ENCODE measurements around the gene PTGDS. TPM values are rescaled to one million over a fixed set of nuclear protein-coding genes. Genes with fewer than 3 reads are reported as not detected.

PTGDS gene
- total RNA-seq, 1 experiment from 2014 or later, result 1.1 TPM

- no peak for TF ChIP-seq CTCF (IDR thresholded peaks at IDR 0.05; ENCODE audit: unreplicated experiment)
- CTCF ChIA-PET, result no interaction called here
- no peak overlapping the region for H3K27ac Mint-ChIP-seq (ENCODE audit: low read depth, unreplicated experiment)
- H3K9me3 Mint-ChIP-seq (ENCODE audit: unreplicated experiment), result no peaks in the 10 kb centered on the region
- no TSS peak for BruUV-seq (replicated peaks)
- POLR2A ChIA-PET, result interaction anchor here (0.9 kb wide), 1 partner anchor 69 kb away, joined by 3 read pairs; no protein-coding TSS in a partner anchor
- no peaks in the 10 kb centered on the region for H3K27me3 Mint-ChIP-seq (ENCODE audit: insufficient read depth, unreplicated experiment)
- no peak for DNase-seq (ENCODE audit: unreplicated experiment)
- intact Hi-C loops (cut with micrococcal nuclease), result no loop called here
- H3K4me3 Mint-ChIP-seq (ENCODE audit: unreplicated experiment), result no peak overlapping the region
- peaks cover 16% of the 10 kb centered on the region for H3K36me3 Mint-ChIP-seq (ENCODE audit: insufficient read depth, unreplicated experiment)
- H3K4me1 Mint-ChIP-seq (ENCODE audit: insufficient read depth, unreplicated experiment), result peaks cover 15% of the 10 kb centered on the region
Measured at GRCh38 chr9:136934277-136934676, 43.0 kb upstream of the PTGDS start.

GRCh38 chr9:136935651-136936050 is 41.7 kb upstream of the PTGDS start:
- peaks cover 27% of the 10 kb centered on the region for H3K36me3 Mint-ChIP-seq (ENCODE audit: insufficient read depth, unreplicated experiment)

GRCh38 chr9:136936645-136937170 is 40.6 kb upstream of the PTGDS start:
- no peak for TF ChIP-seq CTCF (IDR thresholded peaks at IDR 0.05; ENCODE audit: unreplicated experiment)
- H3K4me1 Mint-ChIP-seq (ENCODE audit: insufficient read depth, unreplicated experiment), result peaks cover 16% of the 10 kb centered on the region
- H3K9me3 Mint-ChIP-seq (ENCODE audit: unreplicated experiment), result no peaks in the 10 kb centered on the region
- intact Hi-C loops (cut with micrococcal nuclease), result no loop called here
- POLR2A ChIA-PET, result interaction anchor here (1.3 kb wide), 1 partner anchor 11 kb away, joined by 4 read pairs; no protein-coding TSS in a partner anchor
- no peak overlapping the region for H3K4me3 Mint-ChIP-seq (ENCODE audit: unreplicated experiment)
- CTCF ChIA-PET, result interaction anchor here (0.7 to 1.2 kb wide), 2 partner anchors 94 to 563 kb away, joined by 3 read pairs; partner anchors contain the start of gene CARD9
- H3K36me3 Mint-ChIP-seq (ENCODE audit: insufficient read depth, unreplicated experiment), result peaks cover 32% of the 10 kb centered on the region
- DNase-seq (ENCODE audit: unreplicated experiment), result no peak
- no peak overlapping the region for H3K27ac Mint-ChIP-seq (ENCODE audit: low read depth, unreplicated experiment)
- no peaks in the 10 kb centered on the region for H3K27me3 Mint-ChIP-seq (ENCODE audit: insufficient read depth, unreplicated experiment)
- BruUV-seq (replicated peaks), result no TSS peak

More at GRCh38 chr9:136935651-136936050, 41.7 kb upstream of the PTGDS start:
- CTCF ChIA-PET, result interaction anchor here (0.9 kb wide), 1 partner anchor 91 kb away, joined by 4 read pairs; no protein-coding TSS in a partner anchor
- no peak for DNase-seq (ENCODE audit: unreplicated experiment)
- POLR2A ChIA-PET, result no interaction called here
- no peaks in the 10 kb centered on the region for H3K27me3 Mint-ChIP-seq (ENCODE audit: insufficient read depth, unreplicated experiment)
- BruUV-seq (replicated peaks), result no TSS peak
- no peak overlapping the region for H3K4me3 Mint-ChIP-seq (ENCODE audit: unreplicated experiment)
- intact Hi-C loops (cut with micrococcal nuclease), result no loop called here
- H3K9me3 Mint-ChIP-seq (ENCODE audit: unreplicated experiment), result no peaks in the 10 kb centered on the region
- H3K4me1 Mint-ChIP-seq (ENCODE audit: insufficient read depth, unreplicated experiment), result peaks cover 17% of the 10 kb centered on the region
- no peak for TF ChIP-seq CTCF (IDR thresholded peaks at IDR 0.05; ENCODE audit: unreplicated experiment)
- no peak overlapping the region for H3K27ac Mint-ChIP-seq (ENCODE audit: low read depth, unreplicated experiment)

GRCh38 chr9:136937186-136938001 is 39.9 kb upstream of the PTGDS start:
- POLR2A ChIA-PET, result interaction anchor here (1.3 kb wide), 1 partner anchor 11 kb away, joined by 4 read pairs; no protein-coding TSS in a partner anchor
- H3K4me1 Mint-ChIP-seq (ENCODE audit: insufficient read depth, unreplicated experiment), result peaks cover 12% of the 10 kb centered on the region
- TF ChIP-seq CTCF (IDR thresholded peaks at IDR 0.05; ENCODE audit: unreplicated experiment), result no peak
- H3K9me3 Mint-ChIP-seq (ENCODE audit: unreplicated experiment), result no peaks in the 10 kb centered on the region
- H3K27me3 Mint-ChIP-seq (ENCODE audit: insufficient read depth, unreplicated experiment), result no peaks in the 10 kb centered on the region
- peaks cover 35% of the 10 kb centered on the region for H3K36me3 Mint-ChIP-seq (ENCODE audit: insufficient read depth, unreplicated experiment)
- CTCF ChIA-PET, result interaction anchor here (0.7 to 1.3 kb wide), 5 partner anchors 17 to 564 kb away, joined by 3 to 7 read pairs (median 3); partner anchors contain the start of gene CARD9
- no peak for DNase-seq (ENCODE audit: unreplicated experiment)
- intact Hi-C loops (cut with micrococcal nuclease), result no loop called here
- BruUV-seq (replicated peaks), result no TSS peak
- H3K27ac Mint-ChIP-seq (ENCODE audit: low read depth, unreplicated experiment), result no peak overlapping the region
- H3K4me3 Mint-ChIP-seq (ENCODE audit: unreplicated experiment), result no peak overlapping the region
